ENCODE data around the gene MEIS1.

Gene MEIS1

DNA sequence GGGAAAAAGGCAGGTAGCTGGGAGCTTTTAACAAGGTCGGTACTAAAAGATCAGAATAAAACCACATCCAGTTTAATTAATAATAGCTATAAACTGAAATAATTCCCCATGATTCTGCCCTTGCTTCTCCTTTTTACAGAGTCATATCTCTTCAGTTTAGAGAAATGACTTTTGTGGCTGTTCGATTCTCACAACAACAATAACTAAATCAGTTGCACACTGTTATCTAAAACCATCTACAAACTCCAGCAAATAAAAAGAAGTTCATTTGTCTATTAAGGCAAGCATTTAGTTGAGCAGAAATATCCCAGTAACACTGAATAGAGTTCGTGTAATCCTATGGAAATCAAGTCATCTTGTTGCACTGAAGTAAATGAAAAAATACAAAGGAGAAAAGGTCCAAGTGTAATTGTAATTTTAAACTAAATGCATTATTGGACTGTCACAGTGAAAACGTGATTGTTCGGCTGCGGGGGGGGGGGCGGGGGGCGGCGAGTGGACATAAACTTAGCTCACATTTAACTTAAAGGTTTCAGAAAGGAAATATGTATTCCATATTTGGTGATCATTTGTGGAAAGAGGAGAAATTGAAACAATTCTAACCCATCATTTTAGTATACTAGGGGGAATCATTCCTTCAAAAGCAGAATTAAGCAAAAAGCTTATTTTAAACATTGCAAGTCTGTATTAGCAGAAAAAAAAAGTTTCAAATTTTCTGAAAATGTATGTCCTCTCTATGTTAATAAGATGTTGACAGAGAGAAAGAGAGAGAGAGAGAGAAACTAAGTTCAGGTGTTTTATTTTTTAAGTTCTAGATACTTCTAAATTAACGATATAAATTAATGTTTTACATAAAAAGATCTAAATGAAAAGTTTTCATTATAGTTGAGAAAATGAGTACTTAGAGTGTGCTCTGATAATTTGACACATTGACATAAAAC lies 144.5 kb downstream of the MEIS1 start:
- no peak for DNase-seq (ENCODE audit: low read depth in 2 of 2, low spot score in 1 of 2)

GRCh38 chr2:66580166-66581049 lies 145.5 kb downstream of the MEIS1 start:
- DNase-seq (ENCODE audit: low read depth in 2 of 2, low spot score in 1 of 2) = no peak

- DNase-seq (ENCODE audit: low read depth in 2 of 2, low spot score in 1 of 2) = no peak
These were observed 146.6 kb downstream of the MEIS1 start for GRCh38 chr2:66581339-66582103.

- DNase-seq (ENCODE audit: low read depth in 2 of 2, low spot score in 1 of 2) = no peak
These were observed 147.4 kb downstream of the MEIS1 start for GRCh38 chr2:66582104-66582986.

DNA sequence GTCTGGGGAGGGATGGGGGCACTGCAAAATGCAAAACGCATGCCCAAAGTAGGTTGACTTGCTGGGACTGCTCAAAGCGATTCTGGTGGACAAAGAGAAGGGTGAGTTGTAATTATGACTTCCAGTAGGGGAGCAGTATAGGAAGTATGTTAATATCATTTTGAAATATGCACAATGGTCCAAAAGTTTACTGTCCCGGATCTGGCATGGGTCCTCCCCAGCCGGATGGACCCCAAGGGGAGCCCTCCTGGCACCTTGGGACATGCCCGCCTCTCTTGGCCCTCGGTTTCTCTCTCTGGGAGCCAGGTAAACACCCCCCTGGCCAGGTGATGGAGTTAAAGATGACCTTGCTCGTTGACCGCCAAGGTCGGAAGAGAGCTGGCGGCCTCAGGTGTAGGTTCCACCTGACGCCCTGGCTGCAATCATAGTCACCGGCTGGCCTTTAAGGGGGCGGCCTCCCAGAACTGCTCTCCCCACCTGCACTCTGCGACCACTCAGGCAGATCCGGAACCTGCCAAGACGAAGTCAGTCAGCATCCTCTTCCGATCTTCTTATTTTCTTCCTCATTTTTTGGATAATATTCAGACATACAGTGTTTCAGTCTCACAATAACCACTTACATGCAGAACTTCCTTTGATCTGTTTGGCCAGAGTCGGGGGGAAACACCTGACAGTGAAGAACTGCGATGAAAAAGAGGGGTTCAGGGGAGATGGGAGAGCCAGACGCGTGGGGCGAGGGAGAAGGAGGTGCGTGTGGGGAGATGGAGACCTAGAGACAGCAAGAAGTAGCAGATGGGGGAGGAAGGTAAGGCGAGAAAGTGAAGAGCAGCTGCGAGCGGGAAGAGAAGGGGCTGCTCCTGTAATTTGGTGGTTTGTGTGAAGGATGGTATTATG lies 148.3 kb downstream of the MEIS1 start:
- no peak for DNase-seq (ENCODE audit: low read depth in 2 of 2, low spot score in 1 of 2)

- DNase-seq (ENCODE audit: low read depth in 2 of 2, low spot score in 1 of 2) = no peak
These were observed 149.0 kb downstream of the MEIS1 start for GRCh38 chr2:66583881-66584280.

GRCh38 chr2:66585587-66585986 lies 150.7 kb downstream of the MEIS1 start:
- DNase-seq (ENCODE audit: low read depth in 2 of 2, low spot score in 1 of 2) = no peak

- no peak for DNase-seq (ENCODE audit: low read depth in 2 of 2, low spot score in 1 of 2)
These were observed 152.3 kb downstream of the MEIS1 start for GRCh38 chr2:66587216-66587615.

DNA sequence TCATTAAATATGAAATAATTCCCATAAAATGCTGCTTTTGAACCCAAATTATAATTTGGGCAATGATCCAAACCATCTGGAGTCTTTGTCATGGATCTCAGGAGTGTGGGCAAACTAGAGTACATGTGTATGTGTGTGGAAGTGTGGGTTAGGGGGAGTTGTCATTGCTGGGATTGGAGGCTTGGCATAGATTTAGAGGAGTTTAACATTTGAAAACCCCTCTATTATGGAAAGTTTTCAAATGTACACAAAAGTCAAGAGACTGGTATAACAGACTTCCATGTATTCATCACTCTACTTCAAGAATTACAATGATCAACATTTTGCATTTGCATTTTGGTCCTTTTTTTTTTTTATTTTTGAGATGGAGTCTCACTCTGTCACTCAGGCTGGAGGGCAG lies 159.1 kb downstream of the MEIS1 start:
- no peak for DNase-seq (ENCODE audit: low read depth in 2 of 2, low spot score in 1 of 2)

- no peak for DNase-seq (ENCODE audit: low read depth in 2 of 2, low spot score in 1 of 2)
These were observed 160.6 kb downstream of the MEIS1 start for GRCh38 chr2:66595556-66595955.

GRCh38 chr2:66596256-66596655 lies 161.3 kb downstream of the MEIS1 start:
- DNase-seq (ENCODE audit: low read depth in 2 of 2, low spot score in 1 of 2) = no peak

DNA sequence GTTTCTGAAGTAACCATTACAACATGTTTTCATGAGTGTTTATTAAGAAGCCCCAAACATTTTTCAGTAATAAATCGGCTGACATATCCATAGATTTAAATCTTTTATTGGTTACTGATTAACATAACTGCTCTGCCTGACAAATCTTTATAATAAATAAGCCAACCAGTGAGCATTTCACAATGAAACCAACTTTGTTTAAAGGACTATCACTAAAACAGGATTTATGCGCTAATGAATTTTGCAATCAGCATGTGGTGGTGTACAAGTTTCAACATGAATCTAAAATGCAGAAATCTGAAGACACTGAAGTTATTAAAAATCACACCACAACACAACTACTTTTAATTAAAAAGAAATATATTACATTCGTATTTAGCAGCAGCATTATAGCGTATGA lies 166.7 kb downstream of the MEIS1 start:
- no peak for DNase-seq (ENCODE audit: low read depth in 2 of 2, low spot score in 1 of 2)

DNA sequence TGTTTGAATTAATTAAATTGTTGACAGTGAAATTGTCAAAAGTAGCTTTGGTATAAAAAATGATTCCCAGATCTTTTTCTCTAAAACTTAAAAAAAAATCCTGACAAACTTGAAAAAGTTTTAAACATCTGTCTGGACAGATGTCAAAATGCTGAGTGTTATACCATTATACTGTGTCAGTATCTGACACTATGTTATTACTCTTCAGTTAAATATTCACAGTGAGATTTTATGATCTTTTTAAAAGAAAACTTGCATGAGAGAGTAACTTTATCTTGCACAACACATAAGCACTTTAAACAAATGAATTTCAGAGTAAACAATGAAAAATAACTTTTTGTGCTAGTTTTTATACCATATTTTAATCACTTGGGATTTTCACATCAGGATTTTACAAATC lies 167.4 kb downstream of the MEIS1 start:
- no peak for DNase-seq (ENCODE audit: low read depth in 2 of 2, low spot score in 1 of 2)

DNA sequence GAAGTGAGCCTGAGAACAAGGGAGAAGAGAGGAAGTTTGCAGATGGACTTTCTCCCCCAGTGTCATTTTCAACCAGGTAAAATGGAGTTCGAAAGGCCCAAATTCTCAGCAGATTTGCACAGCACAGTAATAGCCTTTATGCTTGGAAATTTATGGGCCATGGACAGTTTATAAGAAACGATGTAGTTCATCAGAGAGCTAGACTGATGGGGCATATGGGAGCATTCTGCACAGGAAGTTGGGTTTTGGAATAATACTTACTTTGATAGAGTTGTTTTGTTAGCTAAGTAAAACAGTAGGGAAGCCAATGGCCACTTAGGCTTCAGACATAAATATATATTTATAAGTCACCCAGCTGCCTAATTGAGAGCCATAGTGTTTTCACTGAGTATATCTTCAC lies 169.4 kb downstream of the MEIS1 start:
- DNase-seq (ENCODE audit: low read depth in 2 of 2, low spot score in 1 of 2) = no peak

DNA sequence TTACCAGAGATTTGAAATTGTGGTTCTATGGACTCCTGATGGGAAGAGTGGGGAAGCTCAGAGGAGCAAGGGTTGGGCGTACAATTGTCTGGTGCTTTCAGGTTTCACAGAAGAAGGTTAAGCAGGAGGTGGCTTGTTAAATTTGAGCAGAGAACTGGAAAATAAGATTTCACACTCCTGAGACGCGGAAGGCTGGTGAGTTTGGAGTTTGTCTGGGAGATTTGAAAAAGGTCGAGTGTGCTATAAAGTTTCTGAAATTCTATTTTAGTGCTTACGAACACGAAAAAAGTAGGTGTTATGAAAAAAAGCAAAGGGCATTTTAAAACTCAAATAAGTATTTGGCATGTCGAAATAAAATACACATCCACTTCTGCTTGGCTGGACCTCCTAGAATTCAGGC lies 170.1 kb downstream of the MEIS1 start:
- no peak for DNase-seq (ENCODE audit: low read depth in 2 of 2, low spot score in 1 of 2)

- no peak for DNase-seq (ENCODE audit: low read depth in 2 of 2, low spot score in 1 of 2)
These were observed 172.2 kb downstream of the MEIS1 start for GRCh38 chr2:66607152-66607551.
